Mucosa of descending colon (tissue), 3 donors: ENCODE measurements around the gene GABRG3. TPM values are rescaled to one million over a fixed set of nuclear protein-coding genes. Genes with fewer than 3 reads are reported as not detected.

Experiments
- ATAC-seq: fragments of 200-7000 bp; cut with Tn5 transposase; one replicate; pipeline ENCODE4 v1.9.1; 2020; ENCODE audit warnings: mild to moderate bottlenecking, moderate library complexity
- DNase-seq, 3 donors: peaks; one replicate each; pipeline ENCODE4 v3.0.0-alpha.2; 2020
- H3K36me3 ChIP-seq: fragments of 200-600 bp; one replicate; pipeline ENCODE4 v1.8.0; 2021; ENCODE audit warnings: low read depth, mild to moderate bottlenecking
- H3K4me1 ChIP-seq: fragments of 200-600 bp; one replicate; pipeline ENCODE4 v1.8.0; 2021; ENCODE audit warnings: low read depth, mild to moderate bottlenecking
- H3K4me3 ChIP-seq: fragments of 200-600 bp; one replicate; pipeline ENCODE4 v1.8.0; 2021; ENCODE audit warnings: mild to moderate bottlenecking
- H3K9me3 ChIP-seq: fragments of 200-600 bp; one replicate; pipeline ENCODE4 v1.8.0; 2021; ENCODE audit warnings: mild to moderate bottlenecking
- CTCF ChIP-seq: fragments of 200-600 bp; IDR thresholded peaks from one replicate; pipeline ENCODE4 v1.8.0; 2022; ENCODE audit warnings: antibody characterized with exemption, mild to moderate bottlenecking
- intact Hi-C, 2 donors: fragments of 100-400 bp; cut with DNase I in 1 of 2; cut with micrococcal nuclease in 1 of 2; formaldehyde crosslinking; loops; one replicate each; pipeline versions ENCODE4 v1.11.0 to v1.11.1; 2022; cut with DNase I, micrococcal nuclease
- total RNA-seq, 3 donors: library from RNA; stranded (reverse); fragmentation: NEBNext Ultra II Directional in 2 of 3; extraction: Animal tissue kit (Norgen Biotek cat#: 25700) in 2 of 3; gene quantifications; one replicate each; pipeline versions ENCODE4 v1.2.1 to v1.2.4, GENCODE V29; 2021 to 2023
- donor health status: DM: no; HTN: no; CAD: no; lungs with moderate emphysema.
- donor health status: DM: no; HTN: no; CAD: no.
- donor health status: DM: no; HTN: yes; CAD: no.

The GABRG3 gene
- total RNA-seq, 3 donors from 2014 or later: 0.03 TPM; not detected in 2

GRCh38 chr15:27042230-27042629, 71.2 kb downstream of the GABRG3 start:
- ATAC-seq: no peak

GRCh38 chr15:27042646-27043045, 71.7 kb downstream of the GABRG3 start:
- ATAC-seq (no peak), DNase-seq (no peak)
- Histone ChIP-seq H3K4me3 (no peak overlapping the region), H3K4me1 (no peaks in the 10 kb centered on the region), H3K9me3 (peaks cover 33% of the 10 kb centered on the region), H3K36me3 (no peaks in the 10 kb centered on the region)
- no peak for TF ChIP-seq CTCF
- intact Hi-C loops: no loop called here

More at GRCh38 chr15:27042230-27042629, 71.2 kb downstream of the GABRG3 start:
- no peaks in the 10 kb centered on the region for H3K36me3 ChIP-seq
- H3K9me3 ChIP-seq: peaks cover 33% of the 10 kb centered on the region
- H3K4me1 ChIP-seq: no peaks in the 10 kb centered on the region
- TF ChIP-seq CTCF: no peak
- H3K4me3 ChIP-seq: no peak overlapping the region
- intact Hi-C loops: no loop called here
- no peak for DNase-seq

GRCh38 chr15:27043770-27044169, 72.8 kb downstream of the GABRG3 start:
- Histone ChIP-seq H3K36me3 (no peaks in the 10 kb centered on the region), H3K4me3 (no peak overlapping the region), H3K4me1 (no peaks in the 10 kb centered on the region), H3K9me3 (peaks cover 38% of the 10 kb centered on the region)
- DNase-seq: no peak
- ATAC-seq: no peak
- intact Hi-C loops: no loop called here
- no peak for TF ChIP-seq CTCF

GRCh38 chr15:27045796-27046195, 74.8 kb downstream of the GABRG3 start:
- intact Hi-C loops: no loop called here
- ATAC-seq (no peak), DNase-seq (no peak)
- H3K4me3 ChIP-seq: no peak overlapping the region
- peaks cover 36% of the 10 kb centered on the region for H3K9me3 ChIP-seq
- no peaks in the 10 kb centered on the region for H3K36me3 ChIP-seq
- no peak for TF ChIP-seq CTCF
- no peaks in the 10 kb centered on the region for H3K4me1 ChIP-seq

- no peak for DNase-seq
- ATAC-seq: no peak
- intact Hi-C loops: no loop called here
- Histone ChIP-seq H3K9me3 (peaks cover 43% of the 10 kb centered on the region), H3K4me1 (no peaks in the 10 kb centered on the region), H3K4me3 (no peak overlapping the region), H3K36me3 (no peaks in the 10 kb centered on the region)
- no peak for TF ChIP-seq CTCF
These were observed 75.9 kb downstream of the GABRG3 start for GRCh38 chr15:27046880-27047279.

- ATAC-seq: no peak
- H3K9me3 ChIP-seq: peaks cover 32% of the 10 kb centered on the region
- intact Hi-C loops: no loop called here
- no peaks in the 10 kb centered on the region for H3K36me3 ChIP-seq
- no peak for DNase-seq
- no peak overlapping the region for H3K4me3 ChIP-seq
- no peak for TF ChIP-seq CTCF
- no peaks in the 10 kb centered on the region for H3K4me1 ChIP-seq
These were observed 79.2 kb downstream of the GABRG3 start for GRCh38 chr15:27050163-27050562.
